Sciatic nerve (tissue), 2 donors: Measurements from ENCODE around the gene STRIP2. TPM values are rescaled to one million over a fixed set of nuclear protein-coding genes. Genes with fewer than 3 reads are reported as not detected.
"Not testable (repeated sequence)": the region's sequence is repeated elsewhere in the genome, so short reads cannot be mapped to it uniquely, and the experiment has no call there.

Experiments
- ATAC-seq: fragments of 200-7000 bp; cut with Tn5 transposase; one replicate; pipeline ENCODE4 v1.9.1; 2020; ENCODE audit warnings: mild to moderate bottlenecking, moderate library complexity
- DNase-seq: peaks from one replicate; pipeline ENCODE4 v3.0.0-alpha.2; 2020; ENCODE audit warnings: low spot score
- intact Hi-C: fragments of 100-400 bp; cut with DNase I; formaldehyde crosslinking; loops from one replicate; pipeline ENCODE4 v1.14.2; 2022
- total RNA-seq: library from RNA; stranded (reverse); fragmentation: NEBNext Ultra II Directional; extraction: Animal tissue kit (Norgen Biotek cat#: 25700); gene quantifications from one replicate; pipeline ENCODE4 v1.2.1, GENCODE V29; 2021
- donor health status: DM: no; HTN: no; CAD: no.
- donor health status: DM: no; HTN: no; CAD: no.

STRIP2 gene
- total RNA-seq, 1 donor from 2014 or later = 0.62 TPM

DNA sequence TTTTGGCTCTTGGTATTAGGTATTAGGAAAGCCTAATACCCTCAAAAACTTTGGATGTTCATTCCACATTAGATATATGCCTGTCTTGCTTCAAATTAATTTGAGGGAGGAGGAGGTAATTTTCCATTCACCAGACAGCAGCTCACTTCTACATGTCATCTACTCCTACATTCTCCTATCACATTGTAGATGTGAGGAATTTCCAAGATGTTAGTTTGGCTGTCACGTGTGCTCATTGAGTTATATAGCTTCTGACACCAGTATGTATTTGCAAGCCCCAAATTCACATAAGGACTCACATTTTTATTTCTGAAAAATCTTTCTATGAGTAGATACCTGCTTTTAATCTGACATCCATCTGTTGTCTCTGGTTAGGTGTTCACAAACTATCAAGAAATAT, 45.6 kb downstream of the STRIP2 start:
- intact Hi-C loops = loop anchor here (10.0 kb wide), 1 partner anchor 115 kb away; no protein-coding TSS in a partner anchor
- ATAC-seq (no peak), DNase-seq (no peak)

DNA sequence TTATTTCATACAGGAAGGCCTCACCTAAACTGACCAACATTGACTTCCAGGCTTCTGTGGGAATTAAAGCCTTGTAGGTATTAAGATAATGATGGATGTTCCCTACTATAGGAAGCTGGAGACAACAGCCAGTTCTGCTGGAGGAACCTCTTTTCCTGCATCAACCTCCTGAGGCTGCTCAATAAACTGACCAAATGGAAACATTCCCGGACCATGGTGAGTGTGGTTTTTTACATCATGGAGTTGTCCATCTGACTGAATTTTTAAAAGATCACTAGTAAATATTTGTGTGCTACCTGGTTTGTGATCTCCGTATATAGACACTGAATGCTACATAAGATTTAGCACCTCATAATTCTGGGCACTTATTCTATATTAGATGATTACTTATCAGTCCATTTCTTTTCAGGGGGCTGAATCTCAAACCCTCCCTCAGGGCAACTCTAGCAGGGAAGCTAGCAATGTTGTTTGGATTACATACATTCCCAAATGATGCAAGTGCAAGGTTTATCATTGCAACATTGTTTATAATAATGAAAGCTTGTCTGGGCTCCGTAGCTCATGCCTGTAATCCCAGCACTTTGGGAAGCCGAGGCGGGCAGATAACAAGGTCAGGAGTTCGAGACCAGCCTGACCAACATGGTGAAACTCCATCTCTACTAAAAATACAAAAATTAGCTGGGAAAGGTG, 46.6 kb downstream of the STRIP2 start:
- no peak for ATAC-seq
- intact Hi-C loops = no loop called here
- DNase-seq = no peak

DNA sequence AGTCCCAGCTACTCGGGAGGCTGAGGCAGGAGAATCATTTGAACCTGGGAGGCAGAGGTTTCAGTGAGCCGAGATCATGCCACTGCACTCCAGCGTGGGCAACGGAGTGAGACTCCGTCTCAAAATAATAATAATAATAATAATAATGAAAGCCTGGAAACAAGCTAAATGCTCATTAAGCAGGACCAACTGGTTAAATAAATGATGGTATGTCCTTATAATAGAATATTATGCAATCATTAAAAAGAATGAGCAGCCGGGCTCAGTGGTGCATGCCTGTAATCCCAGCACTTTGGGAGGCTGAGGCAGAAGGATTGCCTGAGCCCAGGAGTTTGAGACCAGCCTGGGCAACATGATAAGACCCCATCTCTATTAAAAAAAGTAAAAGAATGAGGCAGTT, 47.1 kb downstream of the STRIP2 start:
- ATAC-seq, DNase-seq, intact Hi-C loops: not testable (repeated sequence)

DNA sequence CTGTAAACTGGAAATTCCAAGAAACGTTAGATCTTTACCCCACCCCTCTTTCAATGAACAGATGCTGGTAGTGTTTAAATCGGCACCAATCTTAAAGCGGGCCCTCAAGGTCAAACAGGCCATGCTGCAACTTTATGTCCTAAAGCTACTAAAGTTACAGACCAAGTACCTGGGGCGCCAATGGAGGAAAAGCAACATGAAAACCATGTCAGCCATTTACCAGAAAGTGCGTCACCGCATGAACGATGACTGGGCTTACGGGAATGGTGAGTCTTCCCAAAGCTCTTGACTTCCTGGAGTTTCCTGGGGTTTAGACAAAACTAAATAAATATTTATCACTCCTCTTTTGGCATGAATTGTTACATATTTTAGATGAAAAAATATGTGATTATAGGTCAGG, 48.5 kb downstream of the STRIP2 start:
- intact Hi-C loops = no loop called here
- no peak for ATAC-seq
- no peak for DNase-seq

DNA sequence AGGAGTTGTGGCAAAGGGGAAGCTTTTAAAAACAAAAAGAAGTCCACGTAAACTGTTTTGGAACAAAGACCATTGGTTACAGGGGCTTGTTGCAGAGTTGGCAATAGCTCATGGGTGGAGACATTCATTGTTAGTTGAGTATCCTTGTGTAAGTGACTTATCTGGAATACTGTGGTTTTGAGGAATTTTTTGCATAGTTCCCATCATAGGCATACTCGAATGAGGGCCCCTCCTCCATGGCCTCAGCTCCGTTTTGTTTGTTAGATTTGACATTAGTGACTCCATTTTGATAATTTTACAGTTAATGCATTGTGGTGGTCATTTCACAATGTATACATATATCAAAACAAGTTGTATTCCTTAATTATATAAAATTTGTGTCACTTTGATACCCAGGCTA, 55.3 kb downstream of the STRIP2 start:
- intact Hi-C loops = no loop called here
- no peak for DNase-seq
- no peak for ATAC-seq

DNA sequence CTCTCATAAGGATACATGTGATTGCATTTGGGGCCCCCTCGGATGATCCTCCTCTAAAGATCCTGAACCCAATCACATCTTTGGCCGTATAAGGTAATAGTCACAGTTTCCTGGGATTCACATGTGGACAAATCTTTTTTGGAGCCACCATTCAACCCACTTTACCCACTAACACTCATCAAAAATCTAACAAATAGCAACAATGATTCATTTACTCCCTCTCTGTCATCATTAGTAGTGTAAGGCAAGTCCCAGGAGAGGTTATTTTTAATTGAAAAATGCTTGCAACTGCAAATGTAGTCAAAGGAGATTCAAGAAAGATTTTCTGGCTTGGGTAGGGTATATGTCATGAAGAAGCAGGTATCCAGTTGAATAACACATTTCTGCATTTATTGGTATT, 58.2 kb downstream of the STRIP2 start:
- intact Hi-C loops = no loop called here
- no peak for DNase-seq
- ATAC-seq = no peak

DNA sequence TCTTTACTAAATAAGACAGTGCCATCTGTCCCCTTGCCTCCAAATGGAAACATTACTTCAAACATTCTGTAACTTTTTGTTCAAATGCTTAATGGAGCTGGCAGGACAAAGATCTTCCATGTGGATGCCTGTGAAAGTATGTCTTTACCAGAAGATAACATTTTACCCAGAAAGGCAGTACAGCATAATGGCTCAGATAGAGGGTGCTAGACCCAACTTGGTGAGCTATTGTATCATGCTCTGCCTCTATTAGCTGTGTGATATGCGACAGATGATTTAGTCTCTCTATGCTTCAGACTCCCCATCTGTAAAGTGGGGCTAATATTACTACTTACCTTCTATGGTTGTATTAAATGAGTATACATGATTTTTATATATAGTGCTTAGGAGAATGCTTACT, 59.3 kb downstream of the STRIP2 start:
- intact Hi-C loops = no loop called here
- DNase-seq (no peak), ATAC-seq (no peak)

DNA sequence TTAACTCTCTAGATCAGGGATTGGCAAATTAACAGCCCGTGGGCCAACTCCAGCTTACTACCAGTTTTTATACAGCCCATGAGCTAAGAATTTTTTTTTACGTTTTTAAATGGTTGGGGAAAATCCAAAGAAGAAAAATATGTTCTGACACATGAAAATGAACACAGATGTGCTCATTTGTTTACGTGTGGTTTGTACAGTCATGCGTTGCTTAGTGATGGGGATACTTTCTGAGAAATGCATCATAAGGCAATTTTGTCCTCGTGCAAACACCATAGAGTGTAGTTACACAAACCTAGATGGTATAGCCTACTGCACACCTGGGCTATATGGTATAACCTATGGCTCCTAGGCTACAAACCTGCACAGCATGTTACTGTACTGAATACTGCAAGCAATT, 59.8 kb downstream of the STRIP2 start:
- ATAC-seq (no peak), DNase-seq (no peak)
- intact Hi-C loops = no loop called here

DNA sequence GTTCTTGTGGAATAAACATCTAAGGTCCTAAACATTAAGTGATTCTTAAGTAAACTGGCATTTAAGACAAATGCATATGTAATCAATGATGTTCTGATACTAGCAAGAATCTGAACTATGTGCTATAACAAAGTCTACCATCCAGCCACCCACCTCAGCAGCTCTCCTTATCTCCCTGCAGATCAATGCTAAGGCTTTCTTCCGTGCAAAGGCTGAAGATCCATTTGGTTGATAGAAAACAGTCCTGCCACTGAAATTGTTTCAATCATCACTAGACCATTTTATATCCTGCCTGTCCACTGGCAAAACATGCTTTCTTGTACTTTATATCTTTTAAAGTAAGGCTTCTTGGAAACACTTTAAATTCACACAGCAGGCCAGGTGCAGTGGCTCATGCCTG, 61.8 kb downstream of the STRIP2 start:
- intact Hi-C loops = no loop called here
- ATAC-seq = no peak
- DNase-seq = no peak

DNA sequence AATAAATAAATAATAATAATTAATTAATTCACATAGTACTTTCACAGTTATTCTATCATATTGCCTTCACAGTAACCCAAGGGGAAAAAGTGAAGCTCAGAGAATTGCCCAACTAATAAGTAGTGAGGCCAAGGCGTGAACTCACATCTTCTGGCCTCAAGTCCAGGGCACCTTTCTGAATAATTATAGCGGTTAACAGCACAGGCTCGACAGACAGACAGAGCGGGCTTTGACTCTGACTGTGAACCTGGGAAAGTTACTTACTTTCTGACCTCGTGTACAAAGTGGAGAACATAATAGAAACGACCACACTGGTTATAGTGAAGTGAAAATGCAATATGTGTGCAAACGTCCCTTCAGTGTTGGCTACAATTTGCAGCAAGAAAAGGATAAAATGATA, 62.4 kb downstream of the STRIP2 start:
- ATAC-seq (no peak), DNase-seq (no peak)
- intact Hi-C loops = no loop called here

DNA sequence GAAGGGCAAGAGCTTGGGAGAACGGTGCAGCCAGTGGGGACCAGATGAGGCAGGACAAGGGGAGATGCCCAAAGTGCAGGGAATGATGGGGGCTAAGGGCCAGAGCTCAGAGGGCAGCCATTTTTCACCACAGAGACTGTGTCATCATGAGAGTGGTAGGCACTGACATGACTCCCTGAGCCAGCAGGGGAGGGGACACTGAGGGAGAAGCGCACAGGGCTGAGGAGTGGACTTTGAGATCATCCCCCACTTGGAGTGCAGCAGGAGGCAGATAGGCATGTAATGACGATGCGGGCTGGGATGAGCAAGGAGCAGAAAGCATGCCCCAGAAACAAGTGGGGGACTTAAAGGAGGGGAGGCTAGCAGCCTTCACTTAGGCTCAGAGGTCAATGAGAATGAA, 62.9 kb downstream of the STRIP2 start:
- intact Hi-C loops = no loop called here
- no peak for ATAC-seq
- no peak for DNase-seq

DNA sequence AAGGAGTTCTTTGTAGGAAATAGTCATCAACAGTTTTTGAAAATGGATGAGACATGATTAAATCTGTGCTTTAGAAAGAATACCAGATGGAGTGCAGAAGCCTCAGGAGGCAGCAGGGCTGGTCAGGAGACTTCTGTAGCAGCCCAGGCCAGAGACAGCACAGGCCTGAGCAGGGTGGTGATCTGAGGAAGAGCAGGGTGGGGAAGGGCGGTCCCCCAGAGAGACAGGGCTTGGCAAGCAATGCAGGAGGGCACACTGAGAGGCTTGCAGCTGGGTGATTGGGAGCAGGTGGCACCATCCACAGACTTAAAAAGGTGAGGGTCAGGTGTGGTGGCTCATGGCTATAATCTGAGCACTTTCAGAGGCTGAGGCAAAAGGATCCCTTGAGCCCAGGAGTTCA, 63.8 kb downstream of the STRIP2 start:
- intact Hi-C loops = no loop called here
- ATAC-seq = no peak
- DNase-seq = no peak

DNA sequence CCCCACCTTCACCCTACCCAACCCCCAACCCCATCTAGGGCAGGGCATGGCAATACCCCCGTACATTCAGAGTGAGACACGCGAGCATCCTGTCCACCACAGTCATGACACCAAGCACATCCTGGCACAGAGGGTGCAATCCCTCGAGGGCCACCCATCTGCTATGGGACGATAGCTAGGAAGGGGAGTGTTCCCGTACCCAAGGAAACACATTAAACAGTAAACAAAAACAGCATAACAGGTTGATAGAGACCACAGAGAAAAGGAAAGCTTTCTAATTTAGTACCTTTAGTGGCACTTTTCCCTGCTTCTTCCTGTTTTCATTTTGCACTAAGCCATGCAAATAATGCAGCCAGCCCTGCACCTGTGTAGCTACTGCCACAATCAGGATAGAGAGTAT, 65.8 kb downstream of the STRIP2 start:
- intact Hi-C loops = no loop called here
- no peak for ATAC-seq
- no peak for DNase-seq

DNA sequence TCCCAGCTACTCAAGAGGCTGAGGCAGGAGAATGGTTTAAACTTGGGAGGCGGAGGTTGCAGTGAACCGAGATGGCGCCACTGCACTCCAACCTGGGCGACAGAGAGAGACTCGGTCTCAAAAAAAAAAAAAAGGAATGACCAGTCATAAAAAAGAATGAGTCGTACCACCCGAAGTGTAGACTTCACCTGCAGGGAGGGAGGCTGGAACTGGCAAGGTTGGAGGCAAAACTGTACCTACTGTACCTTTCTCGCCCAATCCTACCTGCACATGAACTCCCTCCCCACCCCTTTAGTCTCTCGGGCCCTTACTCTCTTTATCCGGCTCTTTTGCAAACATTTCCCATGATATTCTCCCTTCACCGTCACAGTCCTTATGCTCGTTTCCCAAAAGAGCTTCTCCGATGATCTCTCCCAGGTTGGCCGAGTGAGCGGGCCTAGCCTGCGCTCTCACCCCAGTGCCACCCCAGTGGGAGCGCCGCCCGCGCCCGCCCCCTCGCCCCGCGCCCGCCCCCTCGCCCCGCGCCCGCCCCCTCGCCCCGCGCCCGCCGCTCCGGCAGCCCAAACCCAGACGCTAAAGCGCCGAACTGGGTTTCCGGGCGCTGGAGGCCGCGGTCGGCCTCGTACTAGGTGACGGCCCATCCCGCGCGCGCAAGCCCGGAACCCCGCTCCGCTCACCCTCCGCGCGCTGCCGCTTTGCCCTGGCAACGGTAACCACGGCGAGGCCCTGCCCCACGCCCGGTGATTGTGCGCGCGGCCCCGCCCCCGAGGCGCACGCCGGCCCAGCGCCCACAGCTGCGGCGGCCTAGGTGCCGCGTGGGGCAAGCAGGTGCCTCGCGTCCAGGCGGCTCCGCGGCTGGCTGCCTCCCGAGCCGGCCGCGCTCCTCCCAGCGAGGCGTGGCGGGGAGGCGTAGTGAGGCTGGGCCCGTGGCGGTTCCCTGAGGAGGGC, 67.8 kb downstream of the STRIP2 start, which contains the start of gene SMKR1:
Gene SMKR1 (plus strand): TSS at position 772 of the 948 bp plus-strand sequence. CDS start 294 bp downstream, outside the sequence.
- peak; percentile 84 for DNase-seq
- peak; percentile 94 for ATAC-seq
- intact Hi-C loops = no loop called here

DNA sequence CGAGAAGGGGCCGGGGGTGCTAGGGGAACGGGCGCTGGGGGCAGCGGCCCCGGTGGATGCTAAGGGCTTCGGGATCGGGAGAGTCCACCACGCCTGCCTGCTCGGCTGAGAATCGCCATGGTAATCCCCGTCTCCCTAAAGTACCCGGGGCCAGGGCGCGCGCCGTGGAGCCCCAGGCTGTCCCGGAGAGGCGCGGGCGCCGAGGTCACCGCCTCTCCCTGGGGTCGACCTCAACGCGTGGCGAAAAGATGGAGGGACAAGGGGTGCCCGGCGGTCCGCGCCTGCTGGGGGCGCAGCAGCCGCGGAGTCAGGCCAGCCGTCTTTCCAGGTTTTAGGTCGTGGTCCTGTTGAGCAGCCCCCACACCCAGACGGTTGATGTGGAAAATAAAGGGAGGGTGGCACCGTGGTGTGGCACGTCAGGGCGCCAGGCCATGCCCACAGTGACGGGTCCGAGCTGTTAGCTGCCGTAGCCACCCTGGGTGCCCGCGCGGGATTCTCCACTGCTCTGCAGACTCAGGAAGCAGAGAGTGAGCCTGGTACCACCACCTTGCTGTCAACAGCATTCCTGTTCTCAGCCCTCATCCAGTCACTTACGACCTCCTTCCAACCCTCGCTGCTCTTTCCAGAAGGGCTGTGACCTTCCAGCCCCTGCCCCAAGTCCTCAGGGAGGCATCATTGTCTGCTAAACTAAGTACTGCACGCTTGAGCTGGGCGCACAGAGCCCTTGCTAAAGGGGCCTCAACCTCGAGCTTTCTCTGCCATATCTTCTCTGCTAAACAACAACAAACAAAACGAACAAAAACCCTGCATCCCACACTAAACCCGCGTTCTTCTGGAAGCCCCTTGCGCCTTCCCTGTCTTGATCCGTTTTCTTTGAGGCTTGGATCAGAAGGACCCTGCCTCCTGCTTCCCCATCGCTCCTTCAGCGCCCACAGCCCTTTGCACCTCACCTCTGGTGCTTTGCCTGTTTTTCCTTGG, 68.8 kb downstream of the STRIP2 start:
- intact Hi-C loops = no loop called here
- ATAC-seq = peak; percentile 52
- DNase-seq = no peak

DNA sequence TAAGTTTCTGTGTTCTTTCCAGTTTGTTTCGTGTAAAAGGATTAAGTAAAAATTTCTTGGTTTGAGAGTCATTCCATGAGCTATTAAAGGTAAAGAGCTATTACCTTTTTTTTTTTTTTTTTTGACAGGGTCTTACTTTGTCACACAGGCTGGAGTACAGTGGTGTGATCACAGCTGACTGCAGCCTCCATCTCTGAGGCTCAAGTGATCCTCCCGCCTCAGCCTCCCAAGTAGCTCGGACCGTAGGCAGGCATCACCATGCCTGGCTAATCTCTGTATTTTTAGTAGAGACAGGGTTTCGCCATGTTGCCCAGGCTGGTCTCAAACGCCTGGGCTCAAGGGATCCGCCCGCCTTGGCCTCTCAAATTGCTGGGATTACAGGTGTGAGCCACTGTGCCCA, 69.5 kb downstream of the STRIP2 start:
- no peak for DNase-seq
- intact Hi-C loops = no loop called here
- no peak for ATAC-seq

DNA sequence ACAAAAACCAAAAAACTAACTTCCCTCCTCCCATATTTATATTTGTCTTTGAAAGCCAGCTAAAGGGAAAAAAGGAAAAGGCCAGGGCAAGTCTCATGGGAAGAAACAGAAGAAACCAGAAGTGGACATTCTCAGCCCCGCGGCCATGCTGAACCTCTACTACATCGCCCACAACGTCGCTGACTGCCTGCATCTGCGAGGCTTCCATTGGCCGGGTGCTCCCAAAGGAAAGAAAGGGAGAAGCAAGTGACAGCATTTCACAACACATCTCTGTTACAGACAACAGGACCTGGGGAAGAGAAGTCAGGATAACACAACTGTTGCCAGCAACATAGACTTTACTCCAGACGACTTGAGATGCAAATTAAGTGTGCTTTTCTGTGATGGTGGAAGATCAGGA, 78.0 kb downstream of the STRIP2 start:
- ATAC-seq (peak; percentile 55), DNase-seq (no peak)
- intact Hi-C loops = no loop called here

DNA sequence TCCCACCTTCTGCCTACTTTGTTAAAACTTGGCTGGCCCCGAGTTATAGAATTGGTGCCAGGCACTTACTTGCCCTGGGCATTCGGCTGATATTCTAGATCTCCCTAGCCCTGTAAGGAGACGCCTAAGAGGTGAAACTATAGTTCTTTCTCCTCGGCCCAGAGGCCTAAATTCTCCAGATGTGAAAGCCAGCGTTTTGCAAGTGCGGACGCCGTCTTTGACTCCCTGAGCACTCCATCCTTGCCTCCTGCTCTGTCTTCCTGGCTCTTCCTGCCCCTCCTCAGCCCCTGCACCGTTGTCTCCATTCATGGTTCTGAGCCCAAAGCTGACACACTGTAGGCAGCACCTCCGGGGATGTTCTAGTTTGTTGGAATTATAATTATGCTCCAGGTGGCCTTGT, 79.3 kb downstream of the STRIP2 start:
- ATAC-seq (no peak), DNase-seq (no peak)
- intact Hi-C loops = no loop called here

DNA sequence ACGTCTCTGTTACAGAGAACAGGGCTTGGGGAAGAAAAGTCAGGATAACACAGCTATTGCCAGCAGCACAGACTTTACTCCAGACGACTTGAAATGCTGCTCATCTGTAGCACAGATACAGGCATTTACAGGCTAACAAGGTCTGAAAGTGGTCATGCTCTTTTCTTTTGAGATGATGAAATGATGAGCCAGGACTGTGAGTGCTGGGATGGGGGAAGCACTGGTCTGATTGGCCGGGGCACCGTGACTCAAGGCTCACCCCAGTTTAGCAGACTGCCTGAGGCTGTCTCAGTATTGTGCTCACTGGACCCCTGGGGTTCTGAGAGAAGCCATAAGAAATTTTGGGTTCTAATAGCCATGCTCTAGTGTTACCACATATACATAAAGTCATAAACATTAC, 80.5 kb downstream of the STRIP2 start:
- intact Hi-C loops = no loop called here
- DNase-seq (no peak), ATAC-seq (no peak)
